Suprapubic skin (tissue), 4 donors: ENCODE data around the gene DMRTA1. TPM values are rescaled to one million over a fixed set of nuclear protein-coding genes. Genes with fewer than 3 reads are reported as not detected.

Experiments
- DNase-seq, 2 donors: peaks; one replicate each; pipeline ENCODE4 v3.0.0-alpha.2; 2019; ENCODE audit warnings: low spot score in 2 of 2
- H3K27ac ChIP-seq: fragments of 200-600 bp; sonication (generic); one replicate; pipeline ENCODE4 v1.5.1; 2019
- H3K27me3 ChIP-seq: fragments of 200-600 bp; sonication (generic); one replicate; pipeline ENCODE4 v1.5.1; 2019
- H3K36me3 ChIP-seq: fragments of 200-600 bp; sonication (generic); one replicate; pipeline ENCODE4 v1.5.1; 2019
- H3K4me1 ChIP-seq: fragments of 200-600 bp; sonication (generic); one replicate; pipeline ENCODE4 v1.5.1; 2019
- H3K4me3 ChIP-seq: fragments of 200-600 bp; sonication (generic); one replicate; pipeline ENCODE4 v1.5.1; 2019; ENCODE audit warnings: mild to moderate bottlenecking
- H3K9me3 ChIP-seq: fragments of 200-600 bp; sonication (generic); one replicate; pipeline ENCODE4 v1.5.1; 2019
- CTCF ChIP-seq, 2 donors: fragments of 200-600 bp in 1 of 2; fragments of 450-650 bp in 1 of 2; sonication (generic) in 1 of 2; IDR thresholded peaks; one replicate each; pipeline ENCODE4 v1.5.1; 2016 to 2019; ENCODE audit warnings: antibody characterized with exemption in 2 of 2, mild to moderate bottlenecking in 1 of 2, moderate library complexity in 1 of 2
- EP300 ChIP-seq: sonication (generic); formaldehyde crosslinking; IDR thresholded peaks from one replicate; pipeline ENCODE4 v1.6.1; 2017; ENCODE audit warnings: antibody characterized with exemption
- POLR2A ChIP-seq, 2 donors: fragments of 450-650 bp; IDR thresholded peaks; one replicate each; pipeline ENCODE4 v1.6.1; 2017; ENCODE audit warnings: antibody characterized with exemption in 2 of 2, mild to moderate bottlenecking in 2 of 2, moderate library complexity in 2 of 2
- POLR2AphosphoS5 ChIP-seq, 3 donors: sonication (generic); formaldehyde crosslinking; IDR thresholded peaks; one replicate each; pipeline ENCODE4 v1.6.1; 2017; ENCODE audit warnings: antibody characterized with exemption in 3 of 3
- WGBS: methylation state at CpG from one replicate; pipeline ENCODE4 v1.1.5; 2018; 5-methylcytosine and 5-hydroxymethylcytosine counted together
- total RNA-seq, 4 donors: library from RNA; depleted of rRNA; stranded (reverse); fragments of >200 nt; gene quantifications; one replicate each; pipeline ENCODE4 v1.1.0, GENCODE V29; 2016

The DMRTA1 gene
- under 1 TPM; 0.08 to 0.96 (median 0.22) TPM for total RNA-seq

DNA sequence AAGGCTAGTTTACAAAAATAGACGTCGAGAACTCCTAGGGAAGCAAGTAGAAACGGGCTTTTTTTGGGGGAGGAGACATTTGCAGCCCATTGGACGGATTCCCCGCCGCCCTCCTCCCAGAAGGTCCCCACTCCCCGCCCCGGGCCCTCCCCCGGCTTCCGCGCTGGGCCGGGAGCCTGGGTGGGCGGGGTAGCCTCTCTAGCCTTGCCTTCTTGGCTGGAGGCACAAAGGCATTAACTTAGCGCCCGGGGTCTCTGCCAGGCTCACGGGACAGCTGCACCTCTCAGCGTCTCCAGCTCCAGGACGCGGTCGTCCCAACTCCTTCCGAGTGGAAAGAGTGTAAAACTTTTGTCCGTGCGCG, at the start of gene DMRTA1:
TSS of gene DMRTA1 (plus strand) at position 236 of the 361 bp plus-strand sequence. CDS start 242 bp downstream, outside the sequence.
- DNase-seq, result peak; percentile 78 to 84
- H3K27ac ChIP-seq, result peak within 1 kb of the TSS; percentile 69
- under 1% methylated on average over 24 of the region's 24 CpGs for WGBS
- H3K9me3 ChIP-seq, result no peaks in the 10 kb centered on the region
- H3K4me3 ChIP-seq, result peak within 1 kb of the TSS; percentile 68
- peaks cover 26% of the 10 kb centered on the region for H3K27me3 ChIP-seq
- H3K36me3 ChIP-seq, result no peaks in the 10 kb centered on the region
- H3K4me1 ChIP-seq, result peaks cover 13% of the 10 kb centered on the region
- no peak for TF ChIP-seq POLR2A (IDR thresholded peaks at IDR 0.05)
- no peak for TF ChIP-seq EP300
- no peak for TF ChIP-seq CTCF (IDR thresholded peaks at IDR 0.05)
- no peak for TF ChIP-seq POLR2AphosphoS5 (IDR thresholded peaks at IDR 0.05)

GRCh38 chr9:22401671-22402070, 45.0 kb upstream of the DMRTA1 start:
- H3K36me3 ChIP-seq, result no peaks in the 10 kb centered on the region
- H3K27ac ChIP-seq, result no peak overlapping the region
- H3K9me3 ChIP-seq, result no peaks in the 10 kb centered on the region
- no peaks in the 10 kb centered on the region for H3K27me3 ChIP-seq
- TF ChIP-seq CTCF (IDR thresholded peaks at IDR 0.05) (no peak), POLR2AphosphoS5 (IDR thresholded peaks at IDR 0.05) (no peak), EP300 (no peak), POLR2A (IDR thresholded peaks at IDR 0.05) (no peak)
- DNase-seq, result no peak
- H3K4me1 ChIP-seq, result no peaks in the 10 kb centered on the region
- H3K4me3 ChIP-seq, result no peak overlapping the region
- 53% methylated on average over 2 of the region's 2 CpGs for whole genome bisulfite sequencing

DNA sequence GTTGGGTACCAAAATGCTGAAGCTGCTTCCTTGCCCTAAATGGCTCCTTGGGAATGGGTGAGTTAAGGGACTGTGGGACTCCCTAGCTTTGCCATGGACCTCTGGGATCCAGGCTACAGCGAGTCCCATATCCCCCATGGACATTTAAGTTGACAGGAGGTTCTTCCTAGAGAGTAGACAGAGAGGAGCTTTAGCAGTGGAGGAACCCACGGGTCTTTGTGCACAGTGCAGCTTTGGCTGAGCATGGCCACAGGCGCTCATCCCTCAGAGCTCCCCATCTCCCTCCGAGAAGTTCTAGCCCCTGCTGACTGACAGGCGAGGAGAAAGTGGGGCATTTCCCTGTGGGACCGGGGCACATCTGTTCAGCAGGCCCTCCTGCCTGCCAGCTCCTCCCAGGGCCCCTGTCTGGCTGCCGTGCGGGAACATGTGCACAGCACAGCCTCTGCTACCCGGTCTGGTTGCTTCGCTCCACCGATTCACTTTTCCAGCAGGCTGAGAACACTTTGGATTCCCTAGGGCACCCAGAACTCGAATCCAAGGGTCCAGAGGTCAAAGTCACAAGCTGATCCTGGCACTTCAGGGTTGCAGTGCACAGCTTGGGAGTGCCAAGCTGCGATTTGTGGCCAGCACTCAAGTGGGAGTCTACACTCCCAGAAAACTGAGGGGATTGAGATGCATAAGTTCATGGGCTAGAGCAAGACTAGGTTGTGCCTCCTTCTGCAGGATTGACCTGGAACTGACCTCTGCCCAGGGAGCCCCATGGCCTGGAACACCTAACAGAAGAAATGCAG, 40.6 kb upstream of the DMRTA1 start:
- no peaks in the 10 kb centered on the region for H3K4me1 ChIP-seq
- WGBS, result 57% methylated on average over 3 of the region's 13 CpGs
- no peak for TF ChIP-seq POLR2A (IDR thresholded peaks at IDR 0.05)
- no peak for TF ChIP-seq CTCF (IDR thresholded peaks at IDR 0.05)
- no peak for TF ChIP-seq POLR2AphosphoS5 (IDR thresholded peaks at IDR 0.05)
- TF ChIP-seq EP300, result no peak
- H3K27me3 ChIP-seq, result no peaks in the 10 kb centered on the region
- H3K9me3 ChIP-seq, result peaks cover 3% of the 10 kb centered on the region
- H3K36me3 ChIP-seq, result no peaks in the 10 kb centered on the region
- no peak overlapping the region for H3K4me3 ChIP-seq
- DNase-seq, result no peak
- H3K27ac ChIP-seq, result no peak overlapping the region

- TF ChIP-seq EP300 (no peak), POLR2A (IDR thresholded peaks at IDR 0.05) (no peak), CTCF (IDR thresholded peaks at IDR 0.05) (no peak), POLR2AphosphoS5 (IDR thresholded peaks at IDR 0.05) (no peak)
- H3K4me3 ChIP-seq, result no peak overlapping the region
- no peaks in the 10 kb centered on the region for H3K27me3 ChIP-seq
- H3K9me3 ChIP-seq, result peaks cover 3% of the 10 kb centered on the region
- H3K4me1 ChIP-seq, result no peaks in the 10 kb centered on the region
- WGBS, result 56% methylated on average over 1 of the region's 1 CpG
- H3K27ac ChIP-seq, result no peak overlapping the region
- no peaks in the 10 kb centered on the region for H3K36me3 ChIP-seq
- DNase-seq, result no peak
These were observed 32.7 kb upstream of the DMRTA1 start for GRCh38 chr9:22413884-22414283.

DNA sequence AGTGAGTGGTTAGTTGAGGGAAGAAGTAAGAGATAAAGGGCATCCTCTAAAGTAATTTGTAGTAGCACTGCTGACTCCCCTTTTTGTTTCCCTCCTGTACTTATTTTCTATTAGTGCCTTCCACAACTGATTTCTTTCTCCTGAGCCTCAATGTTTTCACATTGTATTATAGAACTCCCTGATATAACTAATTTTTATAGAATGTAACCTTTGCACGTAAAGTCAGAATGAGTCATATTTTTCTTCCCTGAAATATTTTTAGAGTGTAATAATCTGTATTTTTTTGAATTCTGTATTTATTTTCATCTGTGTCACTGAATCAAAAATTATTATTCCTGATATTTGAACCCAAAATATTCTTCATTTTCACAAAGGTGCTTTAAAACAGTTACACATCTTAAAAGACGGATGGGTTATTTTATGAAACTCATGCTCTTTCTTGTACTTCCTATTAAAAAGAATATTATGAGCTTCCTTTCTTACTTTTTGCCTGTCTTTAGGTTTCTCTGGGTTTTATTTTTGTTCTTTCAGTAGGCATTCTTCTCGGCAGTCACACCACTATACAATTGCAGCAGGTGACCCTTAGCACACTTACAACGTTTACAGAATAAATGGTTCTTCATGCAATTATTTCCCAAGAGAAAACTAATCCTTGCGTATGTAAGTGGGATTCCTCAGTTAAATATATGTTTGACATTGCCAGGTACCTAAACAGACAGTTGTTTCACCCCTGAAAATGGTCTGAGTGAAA, 30.5 kb upstream of the DMRTA1 start:
- H3K27ac ChIP-seq, result no peak overlapping the region
- no peaks in the 10 kb centered on the region for H3K4me1 ChIP-seq
- H3K36me3 ChIP-seq, result no peaks in the 10 kb centered on the region
- H3K9me3 ChIP-seq, result no peaks in the 10 kb centered on the region
- no peak overlapping the region for H3K4me3 ChIP-seq
- DNase-seq, result no peak
- WGBS, result 51% methylated on average over 5 of the region's 5 CpGs
- TF ChIP-seq EP300, result no peak
- TF ChIP-seq POLR2AphosphoS5 (IDR thresholded peaks at IDR 0.05), result no peak
- no peak for TF ChIP-seq CTCF (IDR thresholded peaks at IDR 0.05)
- no peak for TF ChIP-seq POLR2A (IDR thresholded peaks at IDR 0.05)
- no peaks in the 10 kb centered on the region for H3K27me3 ChIP-seq
